GM19023 (cell line): ENCODE measurements around the gene MAST4.
"Not testable (repeated sequence)": the region's sequence is repeated elsewhere in the genome, so short reads cannot be mapped to it uniquely, and the experiment has no call there.

ENCODE experiments used
- ATAC-seq: cut with Tn5 transposase; IDR thresholded peaks from one replicate; pipeline ENCODE4 v1.9.1; 2021; ENCODE audit warnings: mild to moderate bottlenecking, moderate library complexity; ENCODE audit not compliant: unreplicated experiment

Gene MAST4

GRCh38 chr5:67166460-67167285 lies 570.5 kb downstream of the MAST4 start:
- ATAC-seq = peak; percentile 24

DNA sequence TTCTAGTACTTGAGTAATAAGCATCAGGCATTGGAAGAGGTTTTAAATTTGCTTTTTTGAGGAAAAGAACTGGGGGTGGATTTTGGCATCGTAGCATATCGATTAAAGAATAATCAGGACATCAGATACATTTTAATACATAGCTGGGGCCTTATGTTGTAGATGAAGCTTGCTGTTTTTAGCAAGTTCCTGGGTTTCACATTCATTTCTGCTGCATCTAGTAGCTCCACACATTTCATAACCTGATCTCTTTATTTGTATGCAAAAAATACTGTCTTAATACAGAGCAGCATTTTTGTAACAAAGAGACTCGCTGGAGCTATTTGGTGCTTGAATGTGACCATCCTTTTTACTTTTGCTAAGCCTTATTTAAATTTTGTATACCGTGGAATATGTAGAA lies 571.9 kb downstream of the MAST4 start:
- ATAC-seq = no peak

DNA sequence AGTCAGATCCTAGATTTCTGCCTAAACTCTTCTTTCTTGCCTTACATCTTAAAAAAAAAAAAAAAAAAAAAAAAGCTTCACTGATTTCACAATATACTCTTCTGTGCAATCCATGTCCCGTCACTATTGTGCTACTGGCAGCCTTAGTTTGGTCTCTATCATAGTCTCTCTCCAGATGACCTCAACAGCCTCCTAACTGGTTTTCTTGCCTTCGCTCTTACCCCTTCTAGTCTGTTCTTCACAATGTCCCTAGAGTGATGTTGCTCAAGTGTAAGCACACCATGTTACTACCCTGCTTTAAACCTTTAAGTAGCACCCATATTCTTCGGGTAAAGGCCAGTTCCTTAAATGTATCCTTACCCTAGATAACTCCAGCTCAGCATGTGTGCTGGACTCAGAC lies 574.6 kb downstream of the MAST4 start:
- no peak for ATAC-seq

GRCh38 chr5:67173351-67173750 lies 577.2 kb downstream of the MAST4 start:
- ATAC-seq = not testable (repeated sequence)

GRCh38 chr5:67173959-67174358 lies 577.8 kb downstream of the MAST4 start:
- no peak for ATAC-seq

GRCh38 chr5:67176936-67177335 lies 580.7 kb downstream of the MAST4 start:
- ATAC-seq = no peak

- ATAC-seq = no peak
Measured at GRCh38 chr5:67178085-67178484, 581.9 kb downstream of the MAST4 start.

DNA sequence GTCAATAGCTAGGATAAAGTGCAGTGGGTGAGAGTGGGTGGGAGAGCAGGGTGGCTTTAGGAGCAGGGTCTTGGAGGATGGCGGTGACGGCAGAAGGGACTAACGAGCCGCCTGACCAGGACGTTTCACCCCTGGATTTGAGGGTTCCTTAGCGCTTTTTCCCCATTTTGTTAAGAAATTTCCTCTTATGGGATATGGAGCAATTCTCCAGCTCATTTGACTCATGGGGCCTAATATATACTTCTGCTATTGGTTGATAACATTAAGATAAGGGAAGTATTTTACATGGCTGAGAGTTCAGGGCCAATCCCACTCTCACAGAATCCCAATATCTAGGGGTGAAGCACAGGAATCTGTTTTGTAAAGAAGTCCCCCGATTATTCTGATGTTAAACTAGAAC lies 582.8 kb downstream of the MAST4 start:
- no peak for ATAC-seq

DNA sequence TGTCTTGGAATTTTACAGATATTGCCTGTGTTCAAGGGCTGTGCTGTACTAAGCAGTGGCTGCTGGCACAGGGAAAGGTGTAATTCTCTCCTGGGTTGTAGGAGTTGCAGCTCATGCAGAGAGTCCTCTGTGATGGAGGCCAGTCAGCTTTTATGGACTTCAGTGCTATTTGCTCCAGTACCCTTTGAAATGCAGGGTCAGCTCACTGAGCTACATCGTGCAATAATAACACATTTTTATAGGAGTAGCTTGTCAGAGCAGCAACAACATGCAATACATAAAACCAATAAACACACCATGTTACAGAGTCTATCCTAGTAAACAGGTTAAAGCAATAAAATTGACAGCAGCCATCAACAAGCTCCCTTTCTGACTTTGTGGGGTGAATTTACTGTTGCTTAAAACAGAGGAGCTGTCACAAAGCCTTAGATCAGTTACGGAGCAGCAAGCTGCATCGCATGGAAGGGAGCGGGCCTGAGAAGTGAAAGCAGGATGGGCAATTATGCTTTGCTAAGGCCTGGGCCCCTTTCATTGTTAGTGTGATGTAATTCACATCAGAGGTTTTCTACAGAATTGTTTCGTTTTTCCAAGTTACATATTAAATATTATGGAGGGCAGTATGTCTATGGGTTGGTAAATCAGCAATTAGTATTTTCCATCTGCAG lies 583.6 kb downstream of the MAST4 start:
- ATAC-seq = no peak

GRCh38 chr5:67181648-67182221 lies 585.5 kb downstream of the MAST4 start:
- ATAC-seq = no peak

DNA sequence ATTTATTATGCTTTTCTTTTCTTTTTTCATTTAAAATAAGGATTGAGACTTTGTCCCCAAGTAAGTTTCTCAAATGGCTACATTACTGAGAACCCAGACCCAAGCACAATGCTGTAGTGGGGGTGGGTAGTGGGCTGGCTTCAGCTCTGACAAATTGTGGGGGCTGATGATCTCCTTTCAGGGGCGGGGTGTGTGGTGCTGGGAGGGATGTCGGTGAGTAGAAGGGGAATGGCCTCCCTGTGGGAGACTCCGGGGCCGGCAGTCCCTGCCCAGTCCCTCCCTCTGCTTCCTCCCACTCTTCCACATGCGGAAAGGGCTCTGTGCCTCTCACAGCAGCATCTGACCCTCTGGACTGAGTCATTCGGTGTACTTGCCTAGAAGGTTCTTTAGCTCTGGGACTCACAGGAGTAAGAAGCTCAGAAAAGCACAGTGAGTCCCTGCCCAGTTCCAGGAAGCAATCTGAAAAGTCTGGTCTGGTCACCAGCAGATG lies 586.2 kb downstream of the MAST4 start:
- no peak for ATAC-seq

GRCh38 chr5:67183859-67184258 lies 587.7 kb downstream of the MAST4 start:
- no peak for ATAC-seq

- ATAC-seq = no peak
Measured at GRCh38 chr5:67187006-67187715, 591.0 kb downstream of the MAST4 start.

DNA sequence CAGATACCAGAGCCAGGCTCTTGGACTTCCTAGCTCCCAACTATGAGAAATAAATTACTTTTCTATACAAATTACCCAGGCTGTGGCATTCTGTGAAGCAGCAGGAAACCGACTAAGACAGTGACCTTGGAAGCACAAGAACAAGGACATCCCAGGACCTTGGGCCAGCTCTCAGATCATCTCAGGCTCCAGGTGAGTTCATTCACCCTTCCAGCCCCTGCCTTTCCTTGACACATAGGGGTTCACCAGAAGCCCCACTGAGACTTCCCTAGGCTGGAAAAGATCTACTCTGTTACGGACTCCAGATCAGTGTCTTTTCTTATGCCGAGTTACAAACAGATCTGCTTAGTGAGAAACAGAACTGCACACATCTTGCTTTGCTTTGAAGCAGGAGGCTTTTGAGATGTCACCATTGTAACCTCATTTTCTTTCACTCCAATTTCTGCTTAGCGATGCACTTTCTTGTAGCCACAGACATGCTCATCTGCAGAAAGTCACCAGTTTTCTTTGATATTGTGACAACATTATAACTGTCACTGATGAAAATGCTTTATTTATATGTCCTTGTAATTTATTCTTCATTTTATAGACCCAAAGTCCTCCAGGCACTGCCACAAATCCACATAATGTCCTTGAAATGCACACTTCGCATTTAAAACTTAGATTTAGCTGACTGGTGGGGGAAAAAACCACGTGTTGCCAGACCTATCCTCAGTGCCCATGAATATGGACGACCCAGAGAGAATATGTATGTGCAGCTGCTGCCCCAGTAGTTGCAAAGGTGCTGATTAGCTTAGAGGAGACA lies 592.3 kb downstream of the MAST4 start:
- ATAC-seq = no peak

GRCh38 chr5:67189079-67189354 lies 592.8 kb downstream of the MAST4 start:
- ATAC-seq = no peak

DNA sequence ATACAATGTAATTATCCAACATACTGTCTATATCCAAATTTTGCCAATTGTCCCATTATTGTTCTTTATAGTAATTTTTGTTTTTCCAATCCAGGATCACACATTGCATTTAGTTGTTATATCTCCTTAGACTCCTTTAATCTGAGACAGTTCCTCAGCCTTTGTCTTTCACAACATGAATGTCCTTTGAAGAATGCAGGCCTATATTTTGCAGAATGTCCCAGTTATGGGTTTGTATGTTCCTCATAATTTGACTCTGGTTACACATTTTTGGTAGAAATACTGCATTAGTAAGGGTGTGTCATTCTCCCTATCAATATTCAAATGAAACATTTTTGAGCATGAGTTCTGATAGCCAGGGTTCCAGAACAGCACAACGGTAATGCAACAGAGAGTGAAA lies 593.7 kb downstream of the MAST4 start:
- ATAC-seq = no peak

DNA sequence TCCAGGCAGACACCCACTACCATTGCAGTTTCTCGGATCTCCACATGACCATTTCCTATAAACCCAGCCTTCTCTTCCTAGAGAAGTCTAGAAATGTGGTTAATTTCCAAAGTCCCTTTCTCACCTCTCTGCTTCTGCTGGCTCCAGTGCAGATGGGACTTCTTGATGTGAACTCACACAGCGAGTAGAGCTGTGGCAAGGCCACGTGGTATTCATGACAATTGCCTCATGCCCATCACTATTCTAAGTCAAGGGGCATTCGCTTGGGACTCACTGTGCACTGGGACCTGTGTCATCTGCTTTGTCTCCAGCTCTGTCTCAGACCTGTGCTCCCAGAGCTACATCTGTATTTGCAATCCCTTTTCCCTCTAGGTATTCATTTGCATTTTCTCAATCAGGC lies 594.2 kb downstream of the MAST4 start:
- ATAC-seq = no peak

- no peak for ATAC-seq
Measured at GRCh38 chr5:67190861-67191260, 594.7 kb downstream of the MAST4 start.

- ATAC-seq = no peak
Measured at GRCh38 chr5:67192719-67193438, 596.7 kb downstream of the MAST4 start.

DNA sequence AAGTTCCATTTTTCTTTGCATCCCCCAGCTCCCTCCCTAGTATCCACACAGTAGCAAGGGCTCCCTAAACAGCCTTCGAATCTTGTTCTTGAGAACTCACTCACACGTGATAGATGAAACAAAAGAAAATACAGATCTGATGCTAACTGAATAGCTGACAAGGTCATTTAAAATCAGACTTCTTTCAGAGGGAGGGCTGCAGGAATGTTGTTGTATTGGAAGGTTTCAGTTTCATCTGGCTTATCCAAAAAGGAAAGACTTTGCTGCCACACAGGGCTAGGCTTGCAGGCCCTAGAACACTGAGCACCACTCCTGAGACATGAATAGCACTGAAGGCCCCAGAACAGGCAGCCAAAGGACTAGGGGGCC lies 597.2 kb downstream of the MAST4 start:
- ATAC-seq = no peak
